Sigmoid colon (tissue), 4 donors: ENCODE data around the gene RAB15.

Experiments used
- POLR2A ChIP-seq, 2 donors: fragments of 450-650 bp; IDR thresholded peaks; one replicate each; pipeline ENCODE4 v1.6.1; 2016; ENCODE audit warnings: antibody characterized with exemption in 2 of 2, mild to moderate bottlenecking in 2 of 2, moderate library complexity in 2 of 2
- POLR2AphosphoS5 ChIP-seq, 4 donors: sonication (generic); formaldehyde crosslinking; IDR thresholded peaks; one replicate each; pipeline ENCODE4 v1.6.1; 2017; ENCODE audit warnings: antibody characterized with exemption in 4 of 4
- TF ChIP-seq, protein P1 (sequence below), 4 experiments: fragments of 450-650 bp in 3 of 4; fragments of 200-600 bp in 1 of 4; IDR thresholded peaks; one replicate each; pipeline ENCODE4 v1.5.1; 2016 to 2019; ENCODE audit warnings: antibody characterized with exemption in 4 of 4, mild to moderate bottlenecking in 3 of 4, moderate library complexity in 2 of 4

DNA sequence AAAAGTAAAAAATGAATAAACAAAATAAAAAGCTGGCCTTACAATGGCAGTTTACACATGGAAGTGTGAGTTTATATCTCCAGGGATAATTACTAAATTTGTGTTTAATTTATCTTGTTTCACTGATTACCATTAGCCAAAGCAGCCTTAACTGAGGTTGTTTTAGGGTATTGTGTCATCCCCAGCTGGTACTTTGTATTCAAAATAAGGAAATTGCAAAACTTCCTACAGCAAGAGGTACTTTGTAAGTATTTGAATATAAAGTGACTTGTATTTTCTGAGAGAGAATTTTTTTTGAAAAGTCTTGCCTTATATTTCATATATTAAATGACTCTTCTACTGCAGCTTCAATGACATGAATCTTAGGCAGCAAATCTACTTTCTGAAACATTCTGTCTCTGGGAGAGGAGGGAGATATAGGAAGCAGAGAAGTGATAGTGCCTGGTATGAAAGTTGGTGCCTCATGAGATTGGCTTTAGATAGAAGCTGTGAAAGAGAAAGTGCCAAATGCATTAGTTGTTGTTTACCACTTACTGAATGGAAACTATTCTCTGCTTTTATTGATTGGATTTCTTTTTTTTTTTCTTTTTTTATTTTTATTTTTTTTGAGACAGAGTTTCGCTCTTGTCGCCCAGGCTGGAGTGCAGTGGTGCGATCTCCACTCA, 21.3 kb upstream of the RAB15 start:
- TF ChIP-seq, protein P1, sequence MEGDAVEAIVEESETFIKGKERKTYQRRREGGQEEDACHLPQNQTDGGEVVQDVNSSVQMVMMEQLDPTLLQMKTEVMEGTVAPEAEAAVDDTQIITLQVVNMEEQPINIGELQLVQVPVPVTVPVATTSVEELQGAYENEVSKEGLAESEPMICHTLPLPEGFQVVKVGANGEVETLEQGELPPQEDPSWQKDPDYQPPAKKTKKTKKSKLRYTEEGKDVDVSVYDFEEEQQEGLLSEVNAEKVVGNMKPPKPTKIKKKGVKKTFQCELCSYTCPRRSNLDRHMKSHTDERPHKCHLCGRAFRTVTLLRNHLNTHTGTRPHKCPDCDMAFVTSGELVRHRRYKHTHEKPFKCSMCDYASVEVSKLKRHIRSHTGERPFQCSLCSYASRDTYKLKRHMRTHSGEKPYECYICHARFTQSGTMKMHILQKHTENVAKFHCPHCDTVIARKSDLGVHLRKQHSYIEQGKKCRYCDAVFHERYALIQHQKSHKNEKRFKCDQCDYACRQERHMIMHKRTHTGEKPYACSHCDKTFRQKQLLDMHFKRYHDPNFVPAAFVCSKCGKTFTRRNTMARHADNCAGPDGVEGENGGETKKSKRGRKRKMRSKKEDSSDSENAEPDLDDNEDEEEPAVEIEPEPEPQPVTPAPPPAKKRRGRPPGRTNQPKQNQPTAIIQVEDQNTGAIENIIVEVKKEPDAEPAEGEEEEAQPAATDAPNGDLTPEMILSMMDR (IDR thresholded peaks at IDR 0.05), result no peak
- TF ChIP-seq POLR2AphosphoS5 (IDR thresholded peaks at IDR 0.05) (no peak), POLR2A (IDR thresholded peaks at IDR 0.05) (no peak)
